Fibroblast of peridontal ligament (primary cell): ENCODE data around the gene CRYGN.

Experiments used
- DNase-seq: peaks from one replicate; pipeline ENCODE4 v3.0.0-alpha.2; 2010; ENCODE audit errors: extremely low read depth

Gene CRYGN

DNA sequence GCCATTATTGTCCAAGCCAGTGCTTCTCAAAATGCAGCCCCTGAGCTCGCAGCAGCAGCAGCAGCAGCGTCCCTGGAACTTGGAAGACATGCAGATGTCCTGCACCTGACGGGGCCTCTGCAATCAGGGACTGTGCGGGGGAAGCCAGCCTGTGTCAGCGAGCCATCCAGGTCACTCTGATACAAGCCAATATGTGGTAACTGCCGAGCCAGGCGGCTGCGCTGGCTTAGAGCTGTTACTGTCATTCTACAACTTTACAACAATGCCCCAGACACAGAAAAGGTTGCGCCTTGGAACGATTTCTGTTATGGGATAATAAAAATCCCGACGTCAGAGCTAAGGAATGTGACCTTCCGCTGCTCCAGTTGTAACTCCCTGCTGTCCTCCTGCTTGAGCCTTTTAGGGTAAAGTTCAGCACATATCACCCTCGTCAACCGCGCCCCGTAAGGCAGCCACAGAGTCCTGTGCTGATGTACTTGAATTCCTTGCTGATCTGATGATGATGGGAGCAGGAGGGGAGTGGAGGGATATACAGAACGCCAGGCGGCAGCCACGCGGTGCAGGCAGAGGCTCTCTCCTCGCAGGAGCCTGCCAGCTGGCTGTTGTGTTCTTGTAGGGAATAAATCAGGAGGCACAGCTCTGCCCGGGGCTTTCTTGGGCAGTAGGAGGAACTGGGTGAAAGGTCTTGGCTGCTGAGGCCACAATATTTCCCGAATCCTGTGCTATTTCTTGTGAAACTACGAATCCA, 20.0 kb upstream of the CRYGN start:
- DNase-seq, result peak; percentile 89

DNA sequence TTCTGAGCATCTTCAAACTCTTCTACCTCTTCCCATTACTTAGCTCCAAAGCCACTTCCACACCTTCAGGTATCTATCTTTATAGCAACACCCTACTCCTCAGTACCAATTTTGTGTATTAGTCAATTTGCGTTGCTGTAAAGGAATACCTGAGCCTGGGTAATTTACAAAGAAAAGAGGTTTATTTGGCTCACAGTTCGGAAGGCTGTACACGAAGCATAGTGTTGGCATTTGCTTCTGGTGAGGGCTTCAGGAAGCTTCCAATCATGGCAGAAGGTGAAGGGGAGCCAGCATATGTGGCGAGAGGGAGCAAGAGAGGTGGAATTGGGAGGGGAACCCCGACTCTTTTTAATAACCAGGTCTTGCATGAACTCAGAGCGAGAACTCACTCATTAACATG, 17.6 kb upstream of the CRYGN start:
- DNase-seq, result no peak

DNA sequence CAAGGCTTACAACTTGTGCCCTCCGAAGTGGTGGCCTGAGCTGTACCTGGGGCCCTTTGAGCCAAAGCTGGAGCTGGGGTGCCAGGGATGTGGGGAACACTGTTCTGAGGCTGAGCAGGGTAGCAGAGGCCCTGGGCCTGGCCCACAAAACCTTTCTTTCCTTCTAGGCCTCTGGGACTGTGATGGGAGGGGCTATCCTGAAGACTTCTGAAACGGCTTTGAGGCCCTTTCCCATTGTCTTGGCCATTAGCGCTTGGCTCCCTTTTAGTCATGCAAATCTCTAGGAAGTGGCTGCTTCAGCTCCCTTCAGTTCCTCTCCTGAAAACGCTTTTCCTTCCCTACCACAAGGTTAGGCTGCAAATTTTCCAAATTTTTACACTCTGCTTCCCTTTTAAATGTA, 16.8 kb upstream of the CRYGN start:
- no peak for DNase-seq

DNA sequence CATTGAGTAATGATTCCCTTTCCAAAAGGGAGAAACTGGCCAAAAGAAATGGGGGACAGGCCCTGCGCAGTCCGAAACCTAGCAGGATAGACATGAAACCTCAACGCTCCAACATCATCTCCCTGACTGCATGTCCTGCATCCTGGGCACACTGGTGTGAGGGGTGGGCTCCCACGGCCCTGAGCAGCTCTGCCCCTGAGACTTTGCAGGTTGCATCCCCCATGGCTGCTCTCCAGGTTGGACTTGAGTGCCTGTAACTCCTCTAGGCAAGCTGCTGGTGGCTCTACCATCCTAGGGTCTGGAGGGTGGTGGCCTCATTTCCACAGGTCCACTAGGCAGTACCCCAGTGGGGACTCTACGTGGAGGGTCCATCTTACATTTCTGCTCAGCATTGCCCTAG, 16.3 kb upstream of the CRYGN start:
- DNase-seq, result no peak

DNA sequence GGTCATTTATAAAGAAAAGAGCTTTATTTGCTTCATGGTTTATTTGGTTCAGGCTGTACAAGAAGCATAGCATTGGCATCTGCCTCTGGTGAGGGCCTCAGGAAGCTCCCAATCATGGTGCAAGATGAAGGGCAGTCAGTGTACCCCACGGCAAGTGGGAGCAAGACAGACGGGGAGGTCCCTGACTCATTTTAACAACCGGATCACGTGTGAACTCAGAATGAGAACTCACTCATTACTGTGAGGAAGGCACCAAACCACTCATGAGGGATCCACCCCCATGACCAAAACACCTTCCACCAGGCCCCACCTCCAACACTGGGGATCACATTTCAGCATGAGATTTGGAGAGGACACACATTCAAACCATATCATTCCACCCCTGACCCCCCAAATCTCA, 15.7 kb upstream of the CRYGN start:
- DNase-seq, result no peak

- no peak for DNase-seq
Measured at GRCh38 chr7:151454932-151455530, 15.1 kb upstream of the CRYGN start.

DNA sequence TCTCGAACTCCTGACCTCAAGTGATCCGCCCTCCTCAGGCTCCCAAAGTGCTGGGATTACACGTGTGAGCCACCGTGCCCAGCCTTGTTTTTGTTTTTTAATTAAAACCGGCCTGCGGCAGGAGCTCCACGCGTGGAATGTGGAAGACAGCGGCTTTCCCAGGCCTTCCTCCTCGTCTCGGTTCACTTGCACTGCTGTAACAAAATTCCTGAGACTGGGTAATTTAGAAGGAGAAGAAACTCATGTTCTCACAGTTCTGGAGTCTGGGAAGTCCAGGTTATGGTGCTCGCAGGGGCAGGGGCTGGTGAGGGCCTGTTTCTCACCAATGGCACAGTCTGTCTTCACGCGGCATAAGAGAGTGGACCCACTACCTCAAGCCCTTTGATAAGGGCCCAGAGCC, 14.4 kb upstream of the CRYGN start:
- DNase-seq, result peak; percentile 89

DNA sequence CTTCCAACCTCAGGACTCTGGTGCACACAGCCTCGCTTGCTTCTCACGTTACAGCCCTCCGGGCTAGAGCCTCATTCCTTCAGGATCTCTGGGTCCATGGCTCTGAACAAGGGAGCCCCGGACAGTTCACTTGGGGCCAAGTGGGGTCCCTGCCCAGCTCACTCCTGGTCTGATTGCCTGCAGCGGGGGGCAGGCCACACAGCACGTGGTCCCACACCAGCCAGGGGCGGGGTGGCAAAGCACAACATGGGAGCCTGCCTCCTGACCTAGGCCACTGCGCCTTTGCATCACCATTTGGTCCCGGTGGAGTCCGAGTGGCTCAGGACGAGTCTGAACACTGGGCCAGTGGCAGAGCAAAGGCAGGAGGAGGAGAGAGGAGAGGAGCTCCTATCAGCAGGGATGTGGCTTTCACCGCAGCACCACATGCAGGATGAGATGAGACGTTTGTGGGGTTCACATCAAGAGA, 13.4 kb upstream of the CRYGN start:
- DNase-seq, result no peak

DNA sequence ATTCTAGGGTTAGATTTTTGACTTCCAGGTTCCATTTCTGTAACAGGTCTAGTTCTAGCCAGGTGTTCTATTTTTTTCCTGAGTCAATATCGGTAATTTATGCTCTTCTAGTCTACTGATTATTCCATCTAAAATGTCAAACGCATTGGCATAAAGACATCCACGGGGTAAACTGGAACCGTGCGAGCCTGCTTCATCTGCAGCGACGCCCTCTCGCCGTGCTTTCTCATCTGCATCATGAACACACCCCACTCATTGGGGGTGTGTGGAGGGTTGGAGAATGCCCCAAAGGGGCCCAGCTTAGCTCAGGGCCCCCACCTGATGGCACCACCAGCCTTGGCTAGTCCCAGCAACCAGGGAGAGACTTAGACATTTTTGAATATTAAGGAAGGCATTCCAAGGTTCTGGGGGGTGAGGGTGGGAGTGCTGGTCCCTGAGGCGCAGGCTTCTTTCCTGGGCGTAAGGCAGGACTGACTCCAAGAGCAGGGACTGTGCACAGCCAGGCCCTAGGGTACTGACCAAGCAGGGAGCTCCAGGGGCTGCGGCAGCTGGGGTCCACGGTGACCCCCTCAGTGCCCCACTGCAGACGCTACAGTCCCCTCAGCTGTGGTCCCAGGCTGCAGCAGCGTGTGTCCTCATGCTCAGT, 12.9 kb upstream of the CRYGN start:
- no peak for DNase-seq

DNA sequence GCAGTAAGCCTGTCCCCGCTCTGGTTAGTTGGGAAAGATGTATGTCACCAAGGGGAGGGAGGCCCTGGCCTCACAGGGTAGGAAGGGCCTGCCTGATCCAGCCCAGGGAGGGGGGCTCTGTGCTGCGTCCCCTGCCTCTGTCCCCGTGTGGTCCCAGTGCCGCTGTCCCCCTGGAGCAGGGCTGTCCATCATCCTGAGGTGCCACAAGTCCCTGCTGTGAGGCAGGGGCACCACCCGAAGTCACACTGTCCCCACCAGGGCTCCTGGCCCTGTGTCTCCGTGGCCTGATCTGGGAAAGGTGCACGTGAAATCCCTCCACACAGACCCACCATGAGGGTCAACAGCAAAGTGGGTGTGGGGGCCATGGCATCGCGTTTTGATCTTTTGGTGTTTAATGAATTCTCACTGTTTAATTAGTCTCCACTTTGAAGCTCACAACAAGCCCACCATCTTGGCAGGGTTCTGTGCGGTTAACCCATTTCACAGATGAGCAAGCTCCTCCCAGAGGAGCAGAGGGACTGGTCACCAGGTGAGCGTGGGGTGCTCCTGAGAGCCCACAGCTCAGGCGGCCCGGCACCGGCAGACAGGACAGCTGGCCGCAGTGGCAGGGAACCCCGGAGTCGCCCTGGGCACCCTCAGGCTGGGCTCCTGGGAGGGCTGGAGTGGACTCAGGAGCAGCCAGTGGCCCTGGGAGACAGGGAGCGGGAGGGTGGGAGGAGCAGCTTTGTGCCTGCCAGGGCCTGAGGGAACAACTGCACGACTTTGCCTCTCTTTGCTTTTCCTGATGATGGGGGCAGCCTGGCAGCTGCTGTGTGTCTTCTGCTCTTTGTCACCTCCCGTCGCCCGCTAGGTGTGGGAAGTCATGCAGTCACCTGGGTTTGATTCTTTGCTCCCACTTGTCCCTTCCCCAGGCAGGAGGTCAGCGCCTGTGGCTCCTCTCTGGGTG, 12.0 kb upstream of the CRYGN start:
- DNase-seq, result no peak

DNA sequence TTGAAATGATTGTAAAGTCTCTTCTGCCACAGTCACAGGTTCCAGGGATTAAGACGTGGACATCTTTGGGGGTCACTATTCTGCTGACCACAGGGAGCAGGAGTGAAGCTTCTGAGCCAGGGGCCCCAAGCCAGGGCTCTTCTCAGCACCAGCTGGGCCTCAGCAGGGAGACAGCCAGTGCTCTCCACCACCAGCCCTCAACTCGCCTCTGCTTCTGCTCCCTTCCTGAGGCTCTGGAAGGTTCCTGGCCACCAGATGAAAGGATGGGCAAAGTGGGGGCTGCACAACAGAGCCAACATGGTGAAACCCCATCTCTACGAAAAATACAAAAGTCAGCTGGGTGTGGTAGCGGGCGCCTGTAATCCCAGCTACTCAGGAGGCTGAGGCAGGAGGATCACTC, 11.2 kb upstream of the CRYGN start:
- DNase-seq, result no peak

DNA sequence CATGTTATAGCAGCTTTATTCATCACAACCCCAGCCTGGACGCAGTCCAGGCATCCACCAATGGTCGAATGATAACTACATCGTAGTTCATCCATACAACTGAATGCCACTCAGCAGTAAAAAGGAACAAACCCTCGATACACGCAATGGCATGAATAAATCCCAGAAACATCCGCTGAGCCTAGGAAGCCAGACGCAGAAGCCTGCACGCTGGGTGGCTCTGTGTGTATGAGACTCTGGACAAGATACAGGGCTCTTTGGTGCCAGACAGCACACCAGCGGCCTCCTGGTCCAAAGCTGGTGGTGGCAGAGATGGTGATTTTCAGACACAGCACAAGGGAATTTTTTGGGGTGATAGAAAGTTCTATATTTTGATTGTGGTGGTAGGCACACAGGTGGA, 10.0 kb upstream of the CRYGN start:
- no peak for DNase-seq

GRCh38 chr7:151448261-151449252, 8.6 kb upstream of the CRYGN start:
- peak; percentile 59 for DNase-seq

- no peak for DNase-seq
Measured at GRCh38 chr7:151447901-151448260, 7.9 kb upstream of the CRYGN start.

- DNase-seq, result no peak
Measured at GRCh38 chr7:151447312-151447711, 7.4 kb upstream of the CRYGN start.

DNA sequence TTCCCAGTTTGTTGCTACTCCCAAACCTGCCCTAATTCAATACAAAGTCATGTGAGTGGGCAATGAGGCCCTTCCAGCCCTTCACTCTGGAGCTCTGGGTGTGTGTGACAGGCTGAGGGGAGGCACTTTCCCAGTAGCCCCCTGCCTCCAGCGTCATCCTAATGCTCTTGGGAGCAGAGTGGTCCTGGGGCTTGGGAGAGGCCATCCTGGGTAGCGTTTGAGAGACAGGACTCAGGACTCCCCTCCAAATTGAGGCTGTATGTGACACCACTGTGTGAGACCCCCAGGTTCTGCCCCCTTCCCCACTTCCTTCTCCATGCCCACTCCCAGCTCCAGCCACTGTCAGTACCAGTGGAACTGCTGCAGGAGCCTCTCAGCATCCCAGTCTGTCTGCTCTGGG, 6.5 kb upstream of the CRYGN start:
- DNase-seq, result no peak

DNA sequence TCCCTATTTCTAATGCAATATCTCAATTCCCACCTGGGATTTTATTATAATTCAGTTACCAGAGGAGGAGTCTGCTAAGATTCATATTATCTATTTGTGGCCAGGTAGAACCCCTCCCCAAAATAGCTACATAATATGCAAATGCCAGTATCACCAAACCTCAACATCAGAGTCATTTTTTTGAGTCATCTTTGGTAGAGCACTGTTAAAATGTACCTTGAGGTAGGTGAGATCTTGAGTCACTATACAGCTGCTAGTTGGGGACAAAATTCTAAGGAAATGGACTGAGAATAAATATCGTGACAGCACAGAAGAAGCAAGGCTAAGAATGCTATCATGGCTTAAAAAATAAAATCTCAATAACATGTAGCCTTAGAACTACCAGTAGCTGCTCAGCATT, 4.7 kb upstream of the CRYGN start:
- no peak for DNase-seq

DNA sequence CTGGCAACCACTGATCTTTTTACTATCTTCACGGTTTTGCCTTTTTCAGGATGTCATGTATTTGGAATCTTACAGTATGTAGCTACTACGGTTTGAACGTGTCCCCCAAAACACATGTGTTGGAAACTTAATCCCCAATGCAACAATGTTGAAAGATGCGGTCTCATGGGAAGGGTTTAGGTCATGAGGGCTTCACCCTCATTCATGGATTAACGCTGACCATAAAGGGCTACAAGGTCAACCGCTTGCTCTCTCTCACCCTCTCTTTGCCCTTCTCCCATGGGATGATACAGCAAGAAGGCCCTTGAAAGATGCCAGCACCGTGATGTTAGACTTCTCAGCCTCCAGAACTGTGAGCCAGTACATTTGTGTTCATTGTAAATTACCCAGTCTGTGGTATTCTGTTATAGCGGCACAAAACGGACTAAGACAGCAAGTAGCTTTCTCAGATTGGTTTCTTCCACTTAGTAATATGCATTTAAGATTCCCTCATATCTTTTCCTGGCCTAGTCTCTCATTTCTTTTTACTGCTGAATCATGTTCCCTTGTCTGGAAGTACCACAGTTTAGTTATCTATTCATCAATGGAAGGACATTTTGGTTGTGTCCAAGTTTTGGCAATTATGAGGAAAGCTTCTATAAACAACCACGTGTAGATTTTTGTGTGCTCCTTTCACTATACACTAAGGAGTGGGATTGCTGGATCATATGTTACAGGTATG, 3.0 kb upstream of the CRYGN start:
- DNase-seq, result peak; percentile 19

DNA sequence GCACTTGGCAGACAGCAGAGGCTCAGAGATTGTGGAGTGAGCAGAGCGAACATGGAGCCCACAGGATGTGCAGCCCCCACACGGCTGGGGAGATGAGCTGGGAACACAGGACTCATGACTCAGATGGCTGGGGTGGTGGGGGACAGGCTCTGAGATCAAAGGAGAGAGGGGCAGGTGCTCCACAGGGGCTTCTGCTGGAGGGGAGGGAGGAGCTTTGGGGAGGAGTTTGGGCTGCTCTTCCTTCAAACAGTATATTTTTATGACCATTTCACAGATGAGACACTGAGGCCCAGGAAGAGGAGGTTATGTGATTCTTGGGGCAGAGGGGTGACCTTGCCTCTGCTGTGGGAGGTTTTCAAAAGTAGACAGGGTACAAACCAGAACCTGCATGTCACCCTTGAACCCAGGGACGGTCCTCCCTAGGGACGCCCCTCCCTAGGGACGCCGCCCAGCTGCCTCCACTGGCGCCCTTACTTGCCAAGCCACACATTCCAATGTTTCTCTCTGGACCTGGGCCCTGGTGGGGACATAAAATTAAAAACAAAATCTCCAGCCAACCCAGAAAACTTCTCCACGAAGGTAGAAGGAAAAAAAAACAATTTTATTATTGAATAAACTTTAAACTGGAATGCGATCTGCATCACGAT, 981 bp upstream of the CRYGN start:
- no peak for DNase-seq
